ENCODE results near the gene NSUN6.

NSUN6 gene

GRCh38 chr10:18551473-18551872 is 99.9 kb downstream of the NSUN6 start:
- Histone ChIP-seq H3K27me3 (ENCODE audit: control insufficient read depth in 1 of 2, insufficient read depth in 2 of 2, low read length in 2 of 2) (no peaks in the 10 kb centered on the region), H3K4me3 (ENCODE audit: low read depth in 1 of 2, low read length in 2 of 2) (no peak overlapping the region), H3K4me1 (ENCODE audit: insufficient read depth, low read length) (no peaks in the 10 kb centered on the region), H3K36me3 (ENCODE audit: insufficient read depth, low read length) (no peaks in the 10 kb centered on the region), H3K9me3 (ENCODE audit: low read length) (no peaks in the 10 kb centered on the region), H3K27ac (ENCODE audit: low read depth, low read length) (no peak overlapping the region), H3K9ac (ENCODE audit: low read length) (no peak overlapping the region)

DNA sequence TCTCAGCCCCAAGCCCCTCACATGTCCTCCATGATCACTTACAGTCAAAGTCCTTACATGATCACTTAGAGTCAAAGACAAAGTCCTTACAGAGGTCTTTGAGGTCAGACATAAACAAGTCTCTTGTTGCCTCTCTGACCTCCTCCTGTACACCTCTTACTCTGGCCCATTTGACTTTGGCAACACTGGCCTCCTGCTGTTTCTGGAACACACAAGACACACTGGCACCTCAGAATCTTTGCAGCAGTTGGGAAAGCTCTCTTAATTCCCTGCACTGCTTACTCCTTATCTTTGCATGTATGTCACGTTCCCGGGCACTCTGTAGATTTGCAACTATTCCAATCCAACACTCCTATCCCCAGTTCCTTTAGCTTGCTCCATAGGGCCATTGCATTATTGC is 102.3 kb downstream of the NSUN6 start:
- Histone ChIP-seq H3K27me3 (ENCODE audit: control insufficient read depth in 1 of 2, insufficient read depth in 2 of 2, low read length in 2 of 2) (no peaks in the 10 kb centered on the region), H3K27ac (ENCODE audit: low read depth, low read length) (no peak overlapping the region), H3K36me3 (ENCODE audit: insufficient read depth, low read length) (no peaks in the 10 kb centered on the region), H3K9me3 (ENCODE audit: low read length) (no peaks in the 10 kb centered on the region), H3K4me1 (ENCODE audit: insufficient read depth, low read length) (no peaks in the 10 kb centered on the region), H3K9ac (ENCODE audit: low read length) (no peak overlapping the region), H3K4me3 (ENCODE audit: low read depth in 1 of 2, low read length in 2 of 2) (no peak overlapping the region)

- Histone ChIP-seq H3K27ac (ENCODE audit: low read depth, low read length) (no peak overlapping the region), H3K9ac (ENCODE audit: low read length) (no peak overlapping the region)
Observed at GRCh38 chr10:18545621-18546305, 105.6 kb downstream of the NSUN6 start.

DNA sequence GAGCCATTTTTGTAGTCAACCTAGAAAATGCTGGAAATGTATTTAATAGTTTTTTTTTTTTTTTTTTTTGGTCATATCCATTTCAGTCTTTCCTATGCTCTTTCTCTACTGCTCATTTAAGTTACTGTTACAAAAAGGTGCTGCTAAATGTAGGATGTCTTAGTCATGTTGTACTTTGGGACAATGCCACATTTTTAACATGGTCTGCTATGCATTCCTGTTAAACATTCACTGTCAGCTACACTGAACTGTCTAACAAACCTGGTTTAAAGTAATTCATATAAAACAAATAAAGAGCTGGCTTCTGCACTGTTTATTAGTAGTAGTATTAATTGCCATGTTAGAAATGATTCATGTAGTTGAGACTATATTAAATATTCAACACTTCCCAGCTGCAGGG is 108.6 kb downstream of the NSUN6 start:
- no peak overlapping the region for H3K9ac ChIP-seq (ENCODE audit: low read length)
- no peak overlapping the region for H3K4me3 ChIP-seq (ENCODE audit: low read depth in 1 of 2, low read length in 2 of 2)
- peaks cover 13% of the 10 kb centered on the region for H3K36me3 ChIP-seq (ENCODE audit: insufficient read depth, low read length)
- no peak overlapping the region for H3K27ac ChIP-seq (ENCODE audit: low read depth, low read length)
- H3K4me1 ChIP-seq (ENCODE audit: insufficient read depth, low read length) = peaks cover 6% of the 10 kb centered on the region
- no peaks in the 10 kb centered on the region for H3K27me3 ChIP-seq (ENCODE audit: control insufficient read depth in 1 of 2, insufficient read depth in 2 of 2, low read length in 2 of 2)
- no peaks in the 10 kb centered on the region for H3K9me3 ChIP-seq (ENCODE audit: low read length)

More at GRCh38 chr10:18545621-18546305, 105.6 kb downstream of the NSUN6 start:
- no peak overlapping the region for H3K4me3 ChIP-seq (ENCODE audit: low read depth in 1 of 2, low read length in 2 of 2)
- H3K4me1 ChIP-seq (ENCODE audit: insufficient read depth, low read length) = peaks cover 6% of the 10 kb centered on the region
- H3K9me3 ChIP-seq (ENCODE audit: low read length) = no peaks in the 10 kb centered on the region
- no peaks in the 10 kb centered on the region for H3K27me3 ChIP-seq (ENCODE audit: control insufficient read depth in 1 of 2, insufficient read depth in 2 of 2, low read length in 2 of 2)
- no peaks in the 10 kb centered on the region for H3K36me3 ChIP-seq (ENCODE audit: insufficient read depth, low read length)

- Histone ChIP-seq H3K9ac (ENCODE audit: low read length) (no peak overlapping the region), H3K9me3 (ENCODE audit: low read length) (no peaks in the 10 kb centered on the region), H3K4me3 (ENCODE audit: low read depth in 1 of 2, low read length in 2 of 2) (no peak overlapping the region), H3K27me3 (ENCODE audit: control insufficient read depth in 1 of 2, insufficient read depth in 2 of 2, low read length in 2 of 2) (no peaks in the 10 kb centered on the region), H3K4me1 (ENCODE audit: insufficient read depth, low read length) (peaks cover 6% of the 10 kb centered on the region), H3K27ac (ENCODE audit: low read depth, low read length) (no peak overlapping the region), H3K36me3 (ENCODE audit: insufficient read depth, low read length) (peaks cover 18% of the 10 kb centered on the region)
Observed at GRCh38 chr10:18540195-18540594, 111.2 kb downstream of the NSUN6 start.

- Histone ChIP-seq H3K9me3 (ENCODE audit: low read length) (no peaks in the 10 kb centered on the region), H3K36me3 (ENCODE audit: insufficient read depth, low read length) (peaks cover 18% of the 10 kb centered on the region), H3K9ac (ENCODE audit: low read length) (no peak overlapping the region), H3K4me3 (ENCODE audit: low read depth in 1 of 2, low read length in 2 of 2) (no peak overlapping the region), H3K4me1 (ENCODE audit: insufficient read depth, low read length) (peaks cover 6% of the 10 kb centered on the region), H3K27me3 (ENCODE audit: control insufficient read depth in 1 of 2, insufficient read depth in 2 of 2, low read length in 2 of 2) (no peaks in the 10 kb centered on the region), H3K27ac (ENCODE audit: low read depth, low read length) (no peak overlapping the region)
Observed at GRCh38 chr10:18539335-18539734, 112.1 kb downstream of the NSUN6 start.

GRCh38 chr10:18533896-18534295 is 117.5 kb downstream of the NSUN6 start:
- Histone ChIP-seq H3K27me3 (ENCODE audit: control insufficient read depth in 1 of 2, insufficient read depth in 2 of 2, low read length in 2 of 2) (no peaks in the 10 kb centered on the region), H3K36me3 (ENCODE audit: insufficient read depth, low read length) (peaks cover 20% of the 10 kb centered on the region), H3K27ac (ENCODE audit: low read depth, low read length) (no peak overlapping the region)

DNA sequence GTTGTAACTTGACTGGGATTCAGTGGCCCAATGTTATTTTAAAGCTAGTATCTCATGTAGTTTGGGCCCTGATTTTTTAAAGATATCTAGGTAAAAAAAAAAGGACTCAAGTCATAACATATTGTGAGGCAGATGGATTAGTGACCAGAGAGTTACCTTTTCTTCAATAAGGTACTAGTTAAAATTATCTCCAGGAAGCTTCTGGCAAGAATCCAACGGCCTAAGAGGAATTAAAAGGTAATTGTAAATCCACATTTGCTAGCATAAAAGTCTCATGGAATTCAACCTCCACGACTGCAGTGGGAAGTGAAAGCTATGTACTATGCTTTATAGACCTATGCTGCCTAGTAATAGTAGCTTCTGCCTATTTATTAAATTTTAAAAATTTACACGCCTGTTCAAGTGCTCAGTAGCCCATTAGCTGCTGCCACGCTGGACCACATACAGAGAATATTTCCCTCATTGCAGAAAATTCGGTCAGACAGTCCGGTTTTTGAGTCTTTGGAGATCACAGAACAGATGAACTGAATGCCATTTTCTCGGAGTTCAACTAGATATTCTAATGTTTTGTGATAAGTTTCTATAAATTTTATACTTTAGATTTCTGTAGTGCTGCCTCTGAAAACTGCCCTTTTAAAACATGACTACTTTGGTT is 118.4 kb downstream of the NSUN6 start:
- Histone ChIP-seq H3K27ac (ENCODE audit: low read depth, low read length) (no peak overlapping the region), H3K27me3 (ENCODE audit: control insufficient read depth in 1 of 2, insufficient read depth in 2 of 2, low read length in 2 of 2) (no peaks in the 10 kb centered on the region), H3K36me3 (ENCODE audit: insufficient read depth, low read length) (peaks cover 12% of the 10 kb centered on the region), H3K4me1 (ENCODE audit: insufficient read depth, low read length) (peaks cover under 1% of the 10 kb centered on the region), H3K4me3 (ENCODE audit: low read depth in 1 of 2, low read length in 2 of 2) (no peak overlapping the region), H3K9me3 (ENCODE audit: low read length) (no peaks in the 10 kb centered on the region), H3K9ac (ENCODE audit: low read length) (no peak overlapping the region)

More at GRCh38 chr10:18533896-18534295, 117.5 kb downstream of the NSUN6 start:
- Histone ChIP-seq H3K9me3 (ENCODE audit: low read length) (no peaks in the 10 kb centered on the region), H3K4me3 (ENCODE audit: low read depth in 1 of 2, low read length in 2 of 2) (no peak overlapping the region), H3K9ac (ENCODE audit: low read length) (no peak overlapping the region), H3K4me1 (ENCODE audit: insufficient read depth, low read length) (no peaks in the 10 kb centered on the region)

- H3K27me3 ChIP-seq (ENCODE audit: control insufficient read depth in 1 of 2, insufficient read depth in 2 of 2, low read length in 2 of 2) = no peaks in the 10 kb centered on the region
- no peaks in the 10 kb centered on the region for H3K9me3 ChIP-seq (ENCODE audit: low read length)
- no peak overlapping the region for H3K27ac ChIP-seq (ENCODE audit: low read depth, low read length)
- no peaks in the 10 kb centered on the region for H3K36me3 ChIP-seq (ENCODE audit: insufficient read depth, low read length)
- H3K4me3 ChIP-seq (ENCODE audit: low read depth in 1 of 2, low read length in 2 of 2) = no peak overlapping the region
- no peak overlapping the region for H3K9ac ChIP-seq (ENCODE audit: low read length)
- H3K4me1 ChIP-seq (ENCODE audit: insufficient read depth, low read length) = peaks cover 12% of the 10 kb centered on the region
Observed at GRCh38 chr10:18528292-18528691, 123.1 kb downstream of the NSUN6 start.

DNA sequence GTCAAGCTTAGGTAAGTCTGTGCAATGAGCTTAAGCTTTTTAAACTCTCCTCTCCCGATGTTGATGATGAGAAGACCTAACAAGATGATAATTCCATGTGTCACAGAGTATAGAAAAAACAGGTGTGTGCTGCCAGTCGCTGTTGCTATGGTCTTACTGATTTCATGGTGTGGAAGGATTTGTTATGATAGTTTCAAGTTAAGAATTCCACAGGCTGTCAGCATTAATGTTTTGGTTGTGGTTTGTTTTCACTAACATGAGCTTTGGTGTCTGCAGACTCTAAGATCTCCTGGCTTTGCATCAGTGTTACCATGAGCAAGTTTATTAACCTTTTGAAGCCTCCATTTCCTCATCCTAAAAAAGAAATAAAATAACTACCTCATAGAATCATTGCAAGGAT is 123.7 kb downstream of the NSUN6 start:
- Histone ChIP-seq H3K9ac (ENCODE audit: low read length) (no peak overlapping the region), H3K9me3 (ENCODE audit: low read length) (no peaks in the 10 kb centered on the region), H3K4me3 (ENCODE audit: low read depth in 1 of 2, low read length in 2 of 2) (no peak overlapping the region), H3K27ac (ENCODE audit: low read depth, low read length) (no peak overlapping the region), H3K27me3 (ENCODE audit: control insufficient read depth in 1 of 2, insufficient read depth in 2 of 2, low read length in 2 of 2) (no peaks in the 10 kb centered on the region), H3K4me1 (ENCODE audit: insufficient read depth, low read length) (peaks cover 16% of the 10 kb centered on the region), H3K36me3 (ENCODE audit: insufficient read depth, low read length) (no peaks in the 10 kb centered on the region)

GRCh38 chr10:18523858-18524257 is 127.5 kb downstream of the NSUN6 start:
- H3K27me3 ChIP-seq (ENCODE audit: control insufficient read depth in 1 of 2, insufficient read depth in 2 of 2, low read length in 2 of 2) = no peaks in the 10 kb centered on the region
- no peaks in the 10 kb centered on the region for H3K9me3 ChIP-seq (ENCODE audit: low read length)

GRCh38 chr10:18523025-18523424 is 128.4 kb downstream of the NSUN6 start:
- Histone ChIP-seq H3K9me3 (ENCODE audit: low read length) (no peaks in the 10 kb centered on the region), H3K4me1 (ENCODE audit: insufficient read depth, low read length) (peaks cover 15% of the 10 kb centered on the region), H3K4me3 (ENCODE audit: low read depth in 1 of 2, low read length in 2 of 2) (no peak overlapping the region), H3K27ac (ENCODE audit: low read depth, low read length) (no peak overlapping the region), H3K9ac (ENCODE audit: low read length) (no peak overlapping the region), H3K27me3 (ENCODE audit: control insufficient read depth in 1 of 2, insufficient read depth in 2 of 2, low read length in 2 of 2) (no peaks in the 10 kb centered on the region), H3K36me3 (ENCODE audit: insufficient read depth, low read length) (peaks cover 33% of the 10 kb centered on the region)

More at GRCh38 chr10:18523858-18524257, 127.5 kb downstream of the NSUN6 start:
- Histone ChIP-seq H3K4me3 (ENCODE audit: low read depth in 1 of 2, low read length in 2 of 2) (no peak overlapping the region), H3K36me3 (ENCODE audit: insufficient read depth, low read length) (peaks cover 33% of the 10 kb centered on the region), H3K27ac (ENCODE audit: low read depth, low read length) (no peak overlapping the region), H3K9ac (ENCODE audit: low read length) (no peak overlapping the region), H3K4me1 (ENCODE audit: insufficient read depth, low read length) (peaks cover 16% of the 10 kb centered on the region)

Data from muscle layer of colon (tissue), 2 donors.